Thyroid gland (tissue), 4 donors: Measurements from ENCODE around the gene CCL27.
A peak's percentile ranks its signal among the peaks of the same experiment; 100 is the strongest.

Source experiments
- POLR2A ChIP-seq, 2 donors: fragments of 450-650 bp; IDR thresholded peaks; one replicate each; pipeline ENCODE4 v1.6.1; 2017; ENCODE audit warnings: antibody characterized with exemption in 2 of 2, mild to moderate bottlenecking in 2 of 2, moderate library complexity in 1 of 2
- TF ChIP-seq, protein P1 (sequence below), 6 experiments: fragments of 200-600 bp in 3 of 6; fragments of 450-650 bp in 3 of 6; sonication (generic) in 3 of 6; IDR thresholded peaks; one replicate each; pipeline ENCODE4 v1.5.1; 2016 to 2019; ENCODE audit warnings: antibody characterized with exemption in 6 of 6, mild to moderate bottlenecking in 2 of 6, inconsistent platforms in 1 of 6, moderate library complexity in 1 of 6

- TF ChIP-seq, protein P1, sequence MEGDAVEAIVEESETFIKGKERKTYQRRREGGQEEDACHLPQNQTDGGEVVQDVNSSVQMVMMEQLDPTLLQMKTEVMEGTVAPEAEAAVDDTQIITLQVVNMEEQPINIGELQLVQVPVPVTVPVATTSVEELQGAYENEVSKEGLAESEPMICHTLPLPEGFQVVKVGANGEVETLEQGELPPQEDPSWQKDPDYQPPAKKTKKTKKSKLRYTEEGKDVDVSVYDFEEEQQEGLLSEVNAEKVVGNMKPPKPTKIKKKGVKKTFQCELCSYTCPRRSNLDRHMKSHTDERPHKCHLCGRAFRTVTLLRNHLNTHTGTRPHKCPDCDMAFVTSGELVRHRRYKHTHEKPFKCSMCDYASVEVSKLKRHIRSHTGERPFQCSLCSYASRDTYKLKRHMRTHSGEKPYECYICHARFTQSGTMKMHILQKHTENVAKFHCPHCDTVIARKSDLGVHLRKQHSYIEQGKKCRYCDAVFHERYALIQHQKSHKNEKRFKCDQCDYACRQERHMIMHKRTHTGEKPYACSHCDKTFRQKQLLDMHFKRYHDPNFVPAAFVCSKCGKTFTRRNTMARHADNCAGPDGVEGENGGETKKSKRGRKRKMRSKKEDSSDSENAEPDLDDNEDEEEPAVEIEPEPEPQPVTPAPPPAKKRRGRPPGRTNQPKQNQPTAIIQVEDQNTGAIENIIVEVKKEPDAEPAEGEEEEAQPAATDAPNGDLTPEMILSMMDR (IDR thresholded peaks at IDR 0.05) = no peak
- peak in 1 of 2 donors; percentile 8 for TF ChIP-seq POLR2A (IDR thresholded peaks at IDR 0.05)
Observed at GRCh38 chr9:34710023-34710422, 47.6 kb upstream of the CCL27 start, which contains the start of gene CCL21.
